Femur (tissue), 1 donor: ENCODE data around the gene SMIM3.
"Not testable (repeated sequence)": the region's sequence is repeated elsewhere in the genome, so short reads cannot be mapped to it uniquely, and the experiment has no call there.

ENCODE experiments used
- DNase-seq: peaks from one replicate; pipeline ENCODE4 v3.0.0-alpha.2; 2017

SMIM3 gene

DNA sequence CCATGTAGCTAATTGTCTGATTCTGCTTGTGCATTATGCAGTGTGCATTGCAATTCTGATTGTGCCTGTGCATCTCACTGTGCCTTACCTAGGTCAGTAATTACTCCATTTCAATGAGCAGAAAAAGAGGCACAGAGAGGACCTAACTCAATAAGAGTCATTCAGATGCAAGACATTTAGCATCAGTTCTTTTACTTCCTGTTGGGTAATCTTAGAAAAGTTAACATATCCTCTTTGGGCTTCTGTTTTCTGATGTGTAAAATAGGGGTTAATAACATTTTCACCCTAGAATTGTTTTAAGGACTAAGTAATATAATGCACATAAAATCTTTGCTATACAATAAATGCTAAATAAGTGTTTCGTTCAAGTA, 12.8 kb upstream of the SMIM3 start:
- DNase-seq, result no peak

DNA sequence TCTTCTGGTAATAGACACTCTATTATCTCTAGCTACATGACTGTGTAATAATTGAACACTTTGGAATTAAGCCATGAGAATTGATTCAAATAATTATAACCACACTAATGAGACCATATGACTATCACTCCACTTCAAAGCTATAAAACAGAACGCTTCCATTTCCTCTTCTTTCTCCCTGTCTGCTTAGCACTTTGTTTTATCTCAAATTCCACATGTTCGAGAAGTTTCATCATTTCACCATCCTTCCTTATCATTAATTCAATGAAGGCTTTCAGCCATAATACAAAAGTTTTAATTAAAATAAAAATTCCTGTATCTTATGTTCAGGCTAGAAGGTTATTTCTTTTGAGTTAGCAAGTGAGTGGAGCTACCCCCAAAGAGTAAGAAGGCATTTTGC, 12.3 kb upstream of the SMIM3 start:
- DNase-seq, result no peak

DNA sequence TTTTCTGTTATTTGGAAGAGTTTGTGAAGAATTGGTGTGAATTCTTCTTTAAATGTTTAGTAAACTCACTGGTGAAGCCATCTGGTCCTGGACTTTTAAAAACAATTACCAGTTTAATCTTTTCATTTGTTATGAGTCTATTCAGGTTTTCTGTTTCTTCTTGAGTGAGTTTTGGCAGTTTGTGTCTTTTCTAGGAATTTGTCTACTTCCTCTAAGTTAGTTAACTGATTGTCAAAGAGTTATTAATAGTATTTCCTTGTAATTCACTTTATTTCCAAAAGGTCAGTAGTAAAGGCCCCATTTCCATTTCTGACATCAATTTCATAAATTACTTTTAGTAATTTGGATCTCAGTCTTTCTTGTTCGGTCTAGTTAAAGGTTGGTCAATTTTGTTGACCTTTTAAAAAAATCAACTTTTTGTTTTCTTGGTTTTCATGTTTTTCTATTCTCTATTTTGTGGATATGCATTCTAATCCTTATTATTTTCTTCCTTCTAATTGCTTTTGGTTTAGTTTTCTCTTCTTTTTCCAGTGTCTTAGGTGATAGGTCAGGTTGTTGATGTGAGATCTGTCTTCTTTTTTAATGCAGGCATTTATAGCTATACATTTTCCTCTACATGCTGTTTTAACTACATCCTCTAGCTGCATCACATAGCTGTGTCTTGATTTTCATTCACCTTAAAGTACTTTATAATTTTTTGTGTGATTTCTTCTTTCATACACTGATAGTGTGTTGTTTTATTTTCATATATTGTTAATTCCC, 7.3 kb upstream of the SMIM3 start:
- no peak for DNase-seq

DNA sequence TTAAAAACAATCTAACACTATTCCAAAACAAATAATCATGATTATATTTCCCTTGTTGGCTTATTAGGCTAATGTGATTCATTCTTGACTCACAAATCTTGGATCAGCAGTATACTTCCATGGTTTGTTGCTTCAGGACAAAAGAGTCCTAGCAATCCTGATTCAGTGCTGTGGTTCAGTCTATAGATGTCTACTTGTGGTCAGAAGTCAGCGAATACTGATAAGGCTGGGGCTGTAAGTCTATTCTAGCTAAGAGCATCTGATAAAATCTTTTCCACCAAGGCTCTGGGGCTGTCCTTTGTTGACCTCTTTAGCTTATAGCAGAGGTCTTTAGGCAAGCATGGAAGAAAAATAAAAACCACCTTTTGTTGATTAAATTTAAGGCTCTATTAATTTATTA, 4.4 kb upstream of the SMIM3 start:
- DNase-seq, result no peak

DNA sequence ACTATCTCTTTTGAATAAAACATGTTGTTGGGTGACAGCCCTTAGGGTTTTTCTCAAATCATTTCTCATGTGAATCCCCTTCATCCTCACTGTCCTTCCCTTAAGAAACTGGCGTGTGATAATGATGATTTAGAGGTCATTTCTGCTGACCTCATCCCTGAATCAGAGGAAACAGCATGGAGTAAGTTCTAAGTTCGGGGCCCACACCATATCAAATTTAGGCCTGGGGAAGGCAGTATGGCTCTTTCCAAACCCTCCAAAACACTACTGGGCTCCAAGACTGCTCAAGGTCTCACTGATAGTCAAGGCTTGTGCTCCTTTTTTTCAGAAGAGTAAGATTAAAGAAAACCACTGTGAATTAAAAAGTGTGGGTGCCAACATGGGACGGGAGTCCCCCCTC, 872 bp upstream of the SMIM3 start:
- no peak for DNase-seq

DNA sequence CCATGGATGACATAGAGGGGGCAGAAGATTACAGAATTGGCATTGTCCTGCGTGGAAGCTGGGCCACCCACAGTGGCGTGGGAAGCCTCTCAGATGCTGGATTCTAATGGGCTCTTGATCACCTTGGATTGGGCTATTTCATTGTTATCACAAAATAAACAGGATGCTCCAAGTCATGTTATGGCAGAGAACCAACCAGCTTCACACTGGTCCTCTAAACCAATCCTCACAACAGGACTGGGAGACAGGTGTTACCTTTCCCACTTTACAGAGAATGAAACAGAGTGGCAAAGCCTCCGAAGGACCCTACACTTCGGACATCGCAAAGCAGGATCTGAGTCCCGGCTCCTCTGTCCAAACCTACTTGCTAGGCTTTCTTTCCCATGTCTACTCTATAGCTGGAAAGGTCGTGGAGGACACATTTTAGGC, 455 bp upstream of the SMIM3 start:
- DNase-seq, result no peak

DNA sequence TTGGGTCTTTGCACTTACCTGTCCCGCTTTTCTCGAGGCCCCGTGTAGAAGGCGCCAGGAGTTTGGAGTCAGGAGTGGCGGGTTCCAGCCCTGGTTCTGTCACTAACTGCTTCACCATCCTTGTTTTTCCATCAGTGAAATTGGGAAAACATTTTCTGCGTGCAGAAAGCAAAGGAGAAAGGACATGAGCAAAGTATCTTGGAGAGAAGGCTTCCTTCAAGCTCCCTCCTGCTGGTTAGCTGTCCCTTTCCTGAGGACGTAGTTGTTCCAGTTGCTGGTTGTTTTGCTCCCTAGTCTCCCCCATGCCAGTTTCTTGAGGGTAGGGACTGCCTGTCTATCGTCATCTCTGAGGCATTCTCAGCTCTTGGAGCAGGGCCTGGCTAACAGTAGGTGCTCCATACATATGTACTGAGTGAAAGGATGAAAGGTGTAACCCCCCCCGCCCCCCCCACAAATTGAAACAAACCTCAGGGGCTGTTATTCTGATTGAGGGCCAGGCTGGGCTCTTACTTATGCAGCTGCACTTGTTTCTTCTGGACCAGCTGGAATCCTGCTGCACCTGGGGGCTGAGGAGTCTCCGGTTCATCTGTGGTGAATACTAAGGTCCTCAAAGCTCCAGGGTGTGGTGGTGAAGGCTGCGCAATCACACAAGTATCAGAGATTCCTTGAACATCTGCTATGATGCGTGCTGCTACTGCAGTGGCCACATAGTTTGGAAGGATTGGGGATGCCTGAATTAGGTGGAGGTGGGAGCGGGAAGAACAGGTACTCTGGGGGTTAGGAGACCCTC, 1.0 kb downstream of the SMIM3 start:
- no peak for DNase-seq

DNA sequence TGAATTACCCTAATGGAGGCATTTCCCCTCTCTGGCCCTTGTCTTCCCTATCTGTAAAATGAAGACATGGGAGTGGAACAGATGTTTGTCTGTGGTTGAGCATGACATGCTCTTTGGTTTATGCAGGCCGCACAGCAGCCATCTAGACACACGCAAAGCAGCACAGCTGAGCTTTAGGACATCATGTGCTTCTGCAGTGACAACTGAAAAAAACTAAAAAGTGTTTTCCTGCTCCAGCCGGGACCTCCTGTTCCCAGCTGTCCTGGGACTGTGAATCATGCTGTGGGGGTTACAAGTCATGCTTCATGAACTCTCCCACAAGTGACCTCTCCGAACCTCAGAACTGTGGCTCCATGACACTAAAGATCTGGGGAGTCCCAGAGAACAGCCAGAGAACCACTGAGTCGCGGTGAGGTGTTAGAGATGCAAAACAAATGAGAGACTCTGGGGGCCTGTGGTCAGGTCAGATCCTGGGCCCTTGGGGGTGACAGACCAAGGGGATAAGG, 1.7 kb downstream of the SMIM3 start:
- no peak for DNase-seq

DNA sequence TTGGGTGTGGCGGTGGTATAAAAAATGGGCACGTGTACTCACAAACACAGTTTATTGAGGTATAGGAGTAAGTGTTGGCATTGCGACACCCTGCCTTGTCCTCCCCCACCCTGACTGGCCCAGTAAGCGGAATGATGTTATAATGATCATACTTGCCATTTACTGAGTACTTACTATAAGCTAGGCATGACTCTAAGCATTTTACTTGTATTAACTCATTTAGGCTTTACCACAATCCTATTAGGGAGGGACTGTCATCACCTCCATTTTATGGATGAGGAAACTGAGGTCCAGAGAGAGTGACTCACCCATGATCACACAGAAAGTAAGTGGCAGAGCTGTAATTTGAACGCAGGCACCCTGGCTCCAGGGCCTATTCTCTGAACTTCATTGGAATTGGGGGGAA, 2.3 kb downstream of the SMIM3 start:
- DNase-seq, result no peak

DNA sequence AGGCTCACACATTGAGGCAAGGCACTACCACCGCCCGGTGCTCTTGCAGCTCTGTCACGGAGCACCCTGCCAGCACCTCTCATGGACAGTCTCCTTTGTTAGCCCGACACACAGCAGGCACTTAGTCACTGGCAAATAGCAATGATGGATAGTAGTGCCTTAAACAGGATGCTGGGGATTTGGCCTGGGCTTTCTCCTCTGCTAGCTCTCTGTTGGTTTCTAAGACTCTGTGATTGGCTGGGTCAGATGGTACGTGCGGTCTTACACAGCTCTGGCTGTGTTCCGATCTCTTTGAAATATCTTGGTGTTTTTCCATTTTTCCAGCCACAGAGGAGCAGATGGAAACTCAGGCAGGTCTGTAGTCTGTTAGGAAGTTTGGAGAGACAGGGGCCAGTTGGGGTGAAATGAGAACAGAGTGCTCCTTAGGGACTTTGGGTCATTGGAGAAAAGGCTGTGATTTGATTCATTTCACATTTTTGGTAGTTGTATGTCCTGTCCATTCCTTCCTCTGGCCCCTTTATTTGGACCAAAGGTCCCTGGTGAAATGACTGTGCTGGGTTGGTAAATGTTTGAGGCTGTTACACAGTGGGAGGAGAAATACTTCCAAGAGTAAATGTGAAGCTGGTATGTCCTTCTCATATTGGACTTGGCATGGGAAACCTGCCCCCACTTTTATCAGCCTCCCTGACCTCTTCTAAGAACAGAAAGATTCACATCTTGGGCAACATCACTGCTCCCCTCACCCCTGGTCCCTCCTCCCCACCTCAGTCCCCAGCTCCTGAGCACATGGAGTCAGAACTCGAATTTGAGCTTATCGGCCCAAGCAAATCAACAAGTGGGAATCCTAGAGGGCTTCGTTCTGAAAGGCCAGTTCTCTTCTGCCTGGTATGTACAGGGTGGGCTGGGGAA, 3.4 kb downstream of the SMIM3 start:
- DNase-seq, result peak; percentile 74

DNA sequence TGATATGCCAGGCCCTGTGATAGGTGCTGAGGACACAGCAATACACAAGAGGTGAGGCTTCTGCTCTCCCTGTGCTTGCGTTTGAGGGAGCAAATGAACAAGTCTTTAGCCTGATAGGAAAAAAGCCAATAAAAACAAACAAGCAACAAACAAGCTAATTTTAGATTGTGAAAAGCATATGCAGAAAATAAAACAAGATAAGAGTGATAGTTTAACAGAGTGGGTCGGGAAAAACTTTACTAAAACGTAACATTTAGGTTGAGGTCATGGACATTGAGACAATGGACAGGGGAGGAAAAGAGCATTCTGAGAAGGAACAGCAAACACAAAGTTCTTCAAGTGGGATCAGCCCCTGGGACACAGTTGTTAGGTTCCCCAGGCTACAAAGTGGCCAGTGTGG, 4.3 kb downstream of the SMIM3 start:
- no peak for DNase-seq

DNA sequence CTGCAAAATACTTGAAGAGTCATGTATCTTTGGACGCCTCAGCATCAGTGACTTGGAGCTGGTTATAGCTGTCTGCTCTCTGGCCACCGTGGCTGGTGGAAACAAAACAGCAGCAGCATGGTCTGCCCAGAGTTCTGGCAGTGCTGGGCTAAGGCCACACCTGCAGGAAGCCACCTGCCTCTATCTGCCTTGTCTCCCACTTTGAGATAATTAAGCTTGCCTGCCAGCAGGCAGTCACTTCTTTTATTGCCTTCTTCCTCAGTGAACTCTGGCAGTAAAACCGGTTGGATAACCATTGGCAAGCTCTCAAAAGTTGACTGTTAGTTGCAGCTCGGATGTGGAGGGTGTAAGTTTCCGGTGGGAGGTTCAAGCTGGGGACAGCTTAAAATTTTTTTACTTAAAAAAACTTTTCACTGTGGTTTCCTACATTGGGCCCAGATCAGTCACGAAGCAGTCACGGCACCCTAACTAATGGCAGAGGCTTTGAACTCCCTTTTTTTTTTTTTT, 4.9 kb downstream of the SMIM3 start:
- peak; percentile 87 for DNase-seq

DNA sequence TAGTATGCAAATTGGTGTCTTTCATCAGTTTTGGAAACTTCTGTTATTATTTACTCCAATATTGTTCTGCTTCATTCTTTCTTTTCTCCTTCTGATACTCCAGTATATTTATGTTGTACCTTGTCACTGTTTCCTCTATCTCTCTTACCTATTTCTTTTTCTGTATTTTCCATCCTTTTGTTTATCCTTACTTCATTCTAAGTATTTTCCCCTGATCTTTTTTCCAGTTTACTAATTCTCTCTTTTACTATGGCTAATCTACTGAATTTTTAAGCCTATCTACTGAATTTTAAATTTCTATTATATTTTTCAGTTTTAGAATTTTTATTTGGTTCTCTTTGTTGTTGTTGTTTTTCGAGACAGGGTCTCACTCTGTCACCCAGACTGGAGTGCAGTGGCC, 7.4 kb downstream of the SMIM3 start:
- no peak for DNase-seq

DNA sequence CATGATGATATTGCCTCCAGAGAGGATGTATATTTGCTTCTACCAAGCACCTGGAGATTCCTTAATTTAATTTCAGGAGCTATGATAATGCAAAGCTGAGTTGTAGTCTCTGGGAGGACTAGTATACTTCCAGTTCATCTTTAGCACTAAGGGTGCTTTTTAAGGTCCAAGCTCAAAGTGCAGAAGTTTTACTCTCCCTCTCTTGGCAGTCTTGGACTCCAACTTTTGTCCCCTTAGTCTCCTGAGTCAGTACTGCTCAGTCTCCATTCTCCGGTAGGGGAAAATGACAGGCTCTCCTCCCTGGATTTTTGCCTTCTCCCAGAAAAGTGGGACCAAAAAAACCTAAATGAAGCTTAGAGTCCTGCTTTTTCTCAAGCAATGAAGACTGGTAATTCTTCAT, 8.3 kb downstream of the SMIM3 start:
- no peak for DNase-seq

DNA sequence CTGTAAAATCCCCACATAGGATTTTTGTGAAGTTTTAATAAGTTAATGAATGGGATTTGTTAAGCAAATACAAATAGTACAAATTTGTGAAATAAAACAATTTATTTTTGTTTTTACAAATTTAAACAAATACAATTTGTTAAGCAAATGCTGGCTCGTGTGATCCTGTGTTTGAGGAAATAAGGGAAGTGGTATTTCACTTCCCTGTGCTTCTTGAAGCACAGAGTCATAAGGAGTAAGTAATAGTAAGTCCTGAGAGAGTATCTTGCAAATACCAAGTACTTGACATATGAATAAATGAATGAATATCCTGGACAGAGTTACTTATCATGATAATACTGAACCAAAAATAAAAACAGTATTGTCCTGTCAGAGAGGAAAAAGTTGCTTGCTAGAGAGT, 9.1 kb downstream of the SMIM3 start:
- DNase-seq, result no peak

DNA sequence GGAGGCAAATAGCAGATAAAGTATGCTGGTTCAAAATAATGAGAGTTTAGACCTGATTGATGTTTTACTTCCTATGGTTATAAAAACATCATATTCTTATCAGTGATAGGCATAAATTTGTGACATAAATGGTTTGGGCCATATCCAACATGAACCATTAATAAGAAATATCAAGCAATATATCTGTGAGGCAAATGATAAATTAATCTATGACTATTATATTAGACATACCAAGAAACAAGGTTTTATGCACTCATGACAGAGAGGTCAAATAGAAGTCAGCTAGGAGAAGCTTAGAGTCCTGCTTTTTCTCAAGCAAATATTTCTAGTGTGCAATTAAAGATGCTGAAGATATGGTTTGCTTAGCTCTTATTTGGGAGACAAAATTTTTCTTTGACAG, 10.4 kb downstream of the SMIM3 start:
- no peak for DNase-seq

DNA sequence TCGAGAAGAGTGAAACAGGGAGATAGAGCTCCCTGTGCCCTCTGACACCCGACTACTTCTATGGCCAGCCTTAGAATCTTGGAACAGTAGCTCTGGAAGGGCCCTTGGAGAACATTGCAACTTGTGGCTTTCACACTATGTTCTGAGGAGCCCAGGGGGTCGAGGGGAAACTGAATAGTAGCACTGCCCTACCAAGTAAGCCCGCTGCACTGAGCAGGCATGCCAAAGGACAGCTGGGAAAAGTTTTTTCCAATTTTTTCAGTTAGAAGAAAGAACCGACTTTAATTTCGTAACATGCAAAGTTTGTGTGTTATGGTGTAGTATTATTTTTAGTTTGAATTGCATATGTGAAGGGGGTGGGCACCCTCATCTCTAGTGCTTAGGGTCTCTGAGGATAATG, 10.9 kb downstream of the SMIM3 start:
- no peak for DNase-seq

DNA sequence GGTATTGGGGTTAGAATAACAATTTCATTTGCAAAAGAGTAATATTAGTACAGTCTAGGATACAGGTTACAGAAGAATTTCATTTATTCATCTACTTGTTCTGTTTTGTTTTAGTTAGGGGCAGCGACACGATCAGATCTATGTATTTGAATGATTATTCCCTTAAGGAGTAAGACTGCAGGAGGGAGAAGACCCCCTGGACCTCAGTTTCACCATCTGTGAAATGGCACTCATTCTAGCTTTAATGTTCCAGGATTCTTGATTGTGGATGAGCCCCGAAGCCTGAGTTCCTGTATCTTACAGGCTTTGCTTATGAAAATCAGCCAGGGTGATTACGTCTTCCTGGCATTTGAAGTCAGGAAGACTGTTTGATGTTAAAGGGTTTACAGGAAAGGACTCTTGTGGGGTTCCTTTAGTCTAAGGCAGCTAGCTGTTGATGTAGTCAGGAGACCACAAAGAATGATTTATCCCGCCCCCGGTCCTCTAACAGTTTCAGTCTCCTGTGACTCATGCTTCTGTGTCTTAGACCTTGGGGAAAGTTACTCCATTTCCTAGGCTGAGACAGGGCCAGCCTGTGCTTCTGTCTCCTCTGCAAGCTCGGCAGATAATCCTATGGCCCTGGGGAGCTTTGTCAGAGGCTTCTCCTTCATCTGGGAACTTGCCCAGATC, 11.5 kb downstream of the SMIM3 start:
- DNase-seq, result peak; percentile 25

DNA sequence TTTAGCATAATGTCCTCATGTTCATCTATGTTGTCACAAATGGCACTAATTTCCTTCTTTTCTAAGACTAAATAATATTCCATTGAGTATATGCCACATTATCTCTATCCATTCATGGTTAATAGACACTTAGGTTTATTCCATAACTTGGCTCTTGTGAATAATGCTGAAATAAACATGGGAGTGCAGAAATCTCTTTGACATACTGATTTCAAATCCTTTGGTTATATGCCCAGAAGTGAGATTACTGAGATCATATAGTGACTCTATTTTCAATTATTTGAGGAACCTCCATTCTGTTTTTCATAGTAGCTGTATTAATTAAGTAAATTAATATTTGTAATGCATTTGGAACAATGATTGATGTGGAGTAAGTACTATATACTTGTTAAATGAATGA, 13.0 kb downstream of the SMIM3 start:
- DNase-seq, result no peak

DNA sequence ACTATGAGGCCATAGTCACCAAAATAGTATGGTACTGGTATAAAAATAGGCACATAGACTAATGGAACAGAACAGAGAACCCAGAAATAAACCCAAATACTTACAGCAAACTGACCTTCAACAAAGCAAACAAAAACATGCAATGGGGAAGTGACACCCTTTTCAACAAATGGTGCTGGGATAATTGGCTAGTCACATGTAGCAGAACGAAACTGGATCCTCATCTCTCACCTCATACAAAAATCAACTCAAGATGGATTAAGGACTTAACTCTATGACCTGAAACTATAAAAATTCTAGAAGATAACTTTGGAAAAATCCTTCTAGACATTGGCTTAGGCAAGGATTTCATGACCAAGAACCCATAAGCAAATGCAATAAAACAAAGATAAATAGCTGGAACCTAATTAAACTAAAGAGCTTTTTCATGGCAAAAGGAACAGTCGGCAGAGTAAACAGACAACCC, 14.9 kb downstream of the SMIM3 start:
- not testable (repeated sequence) for DNase-seq

DNA sequence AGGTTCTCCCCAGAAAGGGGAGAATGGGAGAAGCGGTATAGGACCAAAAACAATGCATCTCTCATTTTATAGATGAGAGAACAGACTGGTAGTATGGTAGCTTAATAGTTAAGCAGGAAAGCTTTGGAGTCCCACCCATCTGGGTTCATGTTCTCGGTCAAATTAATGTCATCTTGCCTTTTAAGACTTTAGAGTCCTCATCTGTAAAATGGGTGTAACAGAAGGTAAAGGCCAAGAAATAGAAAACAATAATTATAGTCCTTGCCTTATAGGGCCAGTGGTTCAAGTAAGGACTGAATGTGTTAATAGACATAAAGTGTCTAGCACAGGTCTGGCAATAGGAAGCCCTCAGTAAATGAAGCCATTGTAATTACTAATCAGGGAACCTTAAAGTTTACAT, 16.4 kb downstream of the SMIM3 start:
- no peak for DNase-seq

DNA sequence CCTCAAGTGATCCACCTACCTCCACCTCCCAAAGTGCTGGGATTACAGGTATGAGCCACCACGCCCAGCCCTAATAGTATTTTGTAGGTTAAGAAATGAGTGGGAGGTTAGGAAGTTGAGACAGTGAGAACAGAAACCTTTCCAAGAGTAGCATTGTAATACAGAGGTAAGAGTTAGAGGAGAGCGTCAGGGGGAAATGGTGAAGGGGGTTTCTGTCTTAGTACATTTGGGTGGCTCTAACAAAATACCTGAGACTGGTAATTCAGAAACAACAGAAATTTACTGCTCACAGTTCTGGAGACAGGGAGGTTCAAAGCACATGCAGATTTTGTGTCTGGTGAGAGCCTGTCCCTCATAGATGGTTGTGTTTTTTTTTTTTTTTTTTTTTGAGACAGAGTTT, 18.8 kb downstream of the SMIM3 start:
- no peak for DNase-seq
